ENCODE data around the gene TCF7. TPM values are rescaled to one million over a fixed set of nuclear protein-coding genes. Genes with fewer than 3 reads are reported as not detected.

Gene TCF7
- total RNA-seq, 2 experiments from 2014 or later, result 0.97 to 1.1 TPM

DNA sequence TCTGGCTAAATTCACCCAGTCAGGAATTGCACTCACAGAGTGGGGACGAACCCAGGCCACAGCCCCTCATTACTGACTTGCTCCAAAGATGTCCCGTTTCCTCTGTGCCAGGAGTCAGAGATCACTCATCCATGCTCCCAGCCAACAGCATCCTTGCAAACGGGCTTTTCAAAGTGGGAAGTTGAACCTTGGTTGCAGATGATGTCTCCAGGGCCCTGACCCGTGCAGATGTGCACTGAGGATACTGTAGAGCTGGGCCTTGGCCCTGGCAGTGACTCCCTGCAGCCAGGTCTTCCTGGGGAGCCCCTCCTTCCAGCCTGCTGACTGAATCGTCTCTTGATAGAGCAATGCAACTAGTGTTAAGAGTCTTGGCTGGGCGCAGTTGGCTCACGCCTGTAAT is 22.3 kb downstream of the TCF7 start:
- BruUV-seq (replicated peaks), result no TSS peak
- H3K79me2 ChIP-seq (ENCODE audit: insufficient read depth, low read depth, low read length), result no peaks in the 10 kb centered on the region
- no peak for DNase-seq (ENCODE audit: low spot score)
- ChIA-PET POLR2A (interaction anchor here (0.7 kb wide), 1 partner anchor 35 kb away, joined by 3 read pairs; no protein-coding TSS in a partner anchor), CTCF (ENCODE audit: unreplicated experiment) (no interaction called here)
- H2AFZ ChIP-seq (ENCODE audit: low read length), result no peak overlapping the region
- no peaks in the 10 kb centered on the region for H3K9me3 ChIP-seq (ENCODE audit: low read length)
- TF ChIP-seq EZH2phosphoT487 (IDR thresholded peaks at IDR 0.05; ENCODE audit: borderline replicate concordance, low read depth, low read length), result no peak
- TF ChIP-seq, protein P1, sequence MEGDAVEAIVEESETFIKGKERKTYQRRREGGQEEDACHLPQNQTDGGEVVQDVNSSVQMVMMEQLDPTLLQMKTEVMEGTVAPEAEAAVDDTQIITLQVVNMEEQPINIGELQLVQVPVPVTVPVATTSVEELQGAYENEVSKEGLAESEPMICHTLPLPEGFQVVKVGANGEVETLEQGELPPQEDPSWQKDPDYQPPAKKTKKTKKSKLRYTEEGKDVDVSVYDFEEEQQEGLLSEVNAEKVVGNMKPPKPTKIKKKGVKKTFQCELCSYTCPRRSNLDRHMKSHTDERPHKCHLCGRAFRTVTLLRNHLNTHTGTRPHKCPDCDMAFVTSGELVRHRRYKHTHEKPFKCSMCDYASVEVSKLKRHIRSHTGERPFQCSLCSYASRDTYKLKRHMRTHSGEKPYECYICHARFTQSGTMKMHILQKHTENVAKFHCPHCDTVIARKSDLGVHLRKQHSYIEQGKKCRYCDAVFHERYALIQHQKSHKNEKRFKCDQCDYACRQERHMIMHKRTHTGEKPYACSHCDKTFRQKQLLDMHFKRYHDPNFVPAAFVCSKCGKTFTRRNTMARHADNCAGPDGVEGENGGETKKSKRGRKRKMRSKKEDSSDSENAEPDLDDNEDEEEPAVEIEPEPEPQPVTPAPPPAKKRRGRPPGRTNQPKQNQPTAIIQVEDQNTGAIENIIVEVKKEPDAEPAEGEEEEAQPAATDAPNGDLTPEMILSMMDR (conservative IDR thresholded peaks at IDR 0.05; ENCODE audit: low read length), result no peak
- no peaks in the 10 kb centered on the region for H3K9me2 ChIP-seq (ENCODE audit: insufficient read depth, low read length)
- no peak overlapping the region for H3K4me2 ChIP-seq (ENCODE audit: low read length)
- intact Hi-C loops (cut with micrococcal nuclease; ENCODE audit: unreplicated experiment), result no loop called here
- H4K20me1 ChIP-seq (ENCODE audit: insufficient read depth, low read length), result no peaks in the 10 kb centered on the region
- no peak overlapping the region for H3K27ac ChIP-seq (ENCODE audit: low read depth, low read length, poor library complexity, severe bottlenecking)
- H3K4me1 ChIP-seq (ENCODE audit: insufficient read depth, low read length, poor library complexity, severe bottlenecking), result peaks cover 25% of the 10 kb centered on the region
- peaks cover 24% of the 10 kb centered on the region for H3K36me3 ChIP-seq (ENCODE audit: insufficient read depth, low read length)
- H3K4me3 ChIP-seq (ENCODE audit: low read depth, low read length, poor library complexity, severe bottlenecking), result no peak overlapping the region

DNA sequence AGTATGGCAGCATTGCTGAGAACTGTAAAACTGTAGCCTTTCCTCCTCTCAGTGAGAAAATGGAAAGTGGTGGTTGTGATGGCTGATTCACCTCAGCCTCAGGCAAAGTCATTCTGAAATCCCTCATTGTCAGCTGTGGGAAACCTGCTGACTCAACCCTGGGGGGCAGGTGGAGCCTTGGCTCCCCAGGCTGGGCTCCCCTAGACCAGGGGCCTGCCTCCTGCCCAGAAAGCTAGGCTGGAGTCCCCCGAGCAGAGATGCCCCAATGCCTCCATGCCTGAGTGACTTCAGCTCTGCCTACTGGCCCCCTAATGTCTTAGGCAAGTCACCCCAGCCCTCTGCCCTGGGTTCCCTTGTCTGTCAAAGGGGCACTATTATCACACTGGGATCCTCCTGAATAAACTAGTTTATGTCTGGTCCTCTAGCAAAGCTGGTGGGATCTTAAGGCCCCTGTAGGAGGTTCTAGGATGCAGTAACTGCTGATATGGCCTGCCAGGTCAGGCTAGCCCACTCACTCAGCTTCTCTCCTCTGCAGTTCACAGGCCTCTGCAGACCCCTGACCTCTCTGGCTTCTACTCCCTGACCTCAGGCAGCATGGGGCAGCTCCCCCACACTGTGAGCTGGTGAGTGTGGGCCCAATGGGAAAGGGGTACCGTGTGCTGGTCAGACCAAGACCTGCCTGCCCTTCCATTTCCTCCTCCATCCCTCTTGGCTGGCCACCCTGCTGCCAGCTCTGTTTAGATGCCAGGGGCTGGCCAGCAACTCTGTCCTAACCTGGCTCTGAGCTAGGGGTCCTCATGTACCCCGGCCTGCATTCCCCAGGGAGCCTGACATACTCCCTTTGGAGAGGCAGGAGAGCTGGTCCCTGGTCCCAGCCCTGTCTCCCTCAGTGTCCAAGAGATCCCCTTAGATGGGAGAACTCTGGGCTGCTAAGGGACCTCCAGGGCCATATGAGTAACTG is 24.2 kb downstream of the TCF7 start:
- intact Hi-C loops (cut with micrococcal nuclease; ENCODE audit: unreplicated experiment), result no loop called here
- Histone ChIP-seq H3K27ac (ENCODE audit: low read depth, low read length, poor library complexity, severe bottlenecking) (no peak overlapping the region), H3K79me2 (ENCODE audit: insufficient read depth, low read depth, low read length) (no peaks in the 10 kb centered on the region), H3K4me1 (ENCODE audit: insufficient read depth, low read length, poor library complexity, severe bottlenecking) (peaks cover 15% of the 10 kb centered on the region), H4K20me1 (ENCODE audit: insufficient read depth, low read length) (no peaks in the 10 kb centered on the region), H3K9me2 (ENCODE audit: insufficient read depth, low read length) (no peaks in the 10 kb centered on the region), H3K9me3 (ENCODE audit: low read length) (no peaks in the 10 kb centered on the region), H3K4me2 (ENCODE audit: low read length) (no peak overlapping the region), H3K4me3 (ENCODE audit: low read depth, low read length, poor library complexity, severe bottlenecking) (no peak overlapping the region), H2AFZ (ENCODE audit: low read length) (no peak overlapping the region), H3K36me3 (ENCODE audit: insufficient read depth, low read length) (peaks cover 36% of the 10 kb centered on the region)
- no peak for TF ChIP-seq EZH2phosphoT487 (IDR thresholded peaks at IDR 0.05; ENCODE audit: borderline replicate concordance, low read depth, low read length)
- TF ChIP-seq, protein P1 (conservative IDR thresholded peaks at IDR 0.05; ENCODE audit: low read length), result no peak
- no peak for DNase-seq (ENCODE audit: low spot score)
- ChIA-PET CTCF (ENCODE audit: unreplicated experiment) (interaction anchor here (0.6 to 4.2 kb wide), 3 partner anchors 38 to 149 kb away, joined by 3 to 18 read pairs (median 4); no protein-coding TSS in a partner anchor), POLR2A (interaction anchor here (0.5 kb wide), 1 partner anchor 117 kb away, joined by 3 read pairs; no protein-coding TSS in a partner anchor)
- no TSS peak for BruUV-seq (replicated peaks)

Measured in OCI-LY7 (cell line).